ENCODE data around the gene SDK2. TPM values are rescaled to one million over a fixed set of nuclear protein-coding genes. Genes with fewer than 3 reads are reported as not detected.

The SDK2 gene
- total and polyA plus RNA-seq, 2 of the 8 experiments (the other 6 are each of a cell fraction or from before 2014, with no cell fraction given): 3.9 to 4.1 TPM

GRCh38 chr17:73495641-73496040, 148.6 kb downstream of the SDK2 start (continued):
- TF ChIP-seq SRF (IDR thresholded peaks at IDR 0.05; ENCODE audit: low read depth, low read length): no peak
